ENCODE results near the gene DAP.
"Not testable (repeated sequence)": the region's sequence is repeated elsewhere in the genome, so short reads cannot be mapped to it uniquely, and the experiment has no call there.

The DAP gene

DNA sequence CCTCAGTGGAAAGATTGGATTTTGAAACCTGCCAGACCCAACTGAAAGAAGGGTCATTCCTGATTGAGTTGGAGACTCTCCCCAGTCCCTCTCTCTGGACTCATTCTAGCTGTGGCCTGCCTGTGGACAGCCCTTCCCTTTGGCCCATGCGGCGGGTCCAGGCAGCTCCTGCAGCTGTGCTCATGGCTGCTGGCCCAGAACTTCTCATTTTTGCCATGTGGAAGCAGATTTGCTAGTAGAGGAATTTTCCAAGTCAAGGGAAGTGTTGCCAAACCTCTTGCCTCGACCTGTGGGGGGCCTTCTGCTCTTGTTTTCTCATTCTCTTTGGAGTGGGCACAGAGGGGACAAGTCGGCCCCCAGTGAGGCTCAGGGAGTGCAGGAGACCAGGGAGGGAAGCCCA is 108.0 kb downstream of the DAP start:
- no peak for DNase-seq (ENCODE audit: low read depth)

DNA sequence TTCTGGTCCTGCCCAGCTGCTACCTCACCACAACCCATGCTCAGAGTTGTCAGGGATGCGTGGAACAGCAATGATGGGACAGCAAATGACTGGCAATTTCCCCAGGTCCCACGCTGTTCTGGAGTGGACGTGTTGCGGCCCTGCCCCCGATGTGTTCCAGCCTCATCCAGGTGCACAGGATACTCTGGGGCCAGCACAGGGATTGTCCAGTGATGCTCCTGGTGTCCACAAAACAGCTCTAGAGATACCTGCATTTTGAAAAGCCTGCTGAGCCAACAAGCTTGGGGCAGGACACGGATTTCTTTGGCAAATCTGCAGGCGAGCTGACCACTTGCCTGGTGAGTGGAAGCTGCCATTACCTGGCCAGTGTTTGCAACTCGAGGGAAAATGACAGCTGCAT is 108.4 kb downstream of the DAP start:
- no peak for DNase-seq (ENCODE audit: low read depth)

DNA sequence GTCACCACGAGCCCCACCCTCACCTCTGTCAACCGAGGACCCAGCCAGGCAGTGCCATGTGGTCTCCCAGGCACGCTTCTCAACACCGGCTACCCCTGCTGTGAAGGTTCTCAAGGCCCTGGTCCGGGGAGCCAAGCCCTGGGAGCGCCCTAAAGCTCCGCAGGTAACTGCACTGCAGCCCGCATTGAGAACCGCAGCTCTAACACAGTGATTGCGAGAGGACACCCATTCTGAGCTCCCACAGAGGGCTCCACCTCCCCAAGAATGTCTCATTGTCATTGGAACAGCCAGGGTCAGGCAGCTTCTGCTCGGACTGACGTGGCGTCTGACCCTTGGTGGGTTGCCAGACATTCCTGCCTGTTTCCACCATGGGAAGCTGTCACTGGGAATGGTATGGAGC is 108.9 kb downstream of the DAP start:
- DNase-seq (ENCODE audit: low read depth) = no peak

DNA sequence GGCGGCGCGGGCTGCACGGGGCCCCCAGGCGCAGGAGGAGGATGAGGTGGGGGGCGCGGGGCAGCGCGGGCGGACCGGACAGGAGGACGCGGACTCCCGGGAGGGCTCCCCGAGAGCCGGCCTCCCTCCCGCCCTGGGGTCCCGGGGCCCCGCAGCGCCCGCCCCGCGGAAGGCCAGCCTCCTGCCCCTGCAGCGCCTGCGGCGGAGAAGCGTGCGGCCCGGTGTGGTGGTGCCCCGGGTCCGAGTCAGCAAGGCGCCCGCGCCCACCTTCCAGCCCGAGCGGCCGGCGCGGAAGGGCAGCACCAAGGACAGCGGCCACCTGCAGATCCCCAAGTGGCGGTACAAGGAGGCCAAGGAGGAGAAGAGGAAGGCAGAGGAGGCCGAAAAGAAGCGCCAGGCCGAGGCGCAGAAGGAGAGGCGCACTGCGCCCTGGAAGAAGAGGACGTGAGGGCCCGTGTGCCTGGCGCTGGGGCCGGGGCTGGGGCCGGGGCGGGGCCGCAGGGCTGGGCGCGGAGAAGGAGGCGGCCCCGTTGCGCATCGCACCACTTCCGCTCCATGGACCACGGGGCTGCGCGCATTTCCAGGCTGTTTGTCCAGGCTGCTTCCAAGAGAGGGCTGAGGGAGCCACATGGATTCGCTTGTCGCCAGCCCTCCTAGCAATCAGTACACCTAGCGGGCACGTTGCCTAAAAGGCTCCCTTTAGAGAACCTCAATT is 111.2 kb downstream of the DAP start:
- no peak for DNase-seq (ENCODE audit: low read depth)

DNA sequence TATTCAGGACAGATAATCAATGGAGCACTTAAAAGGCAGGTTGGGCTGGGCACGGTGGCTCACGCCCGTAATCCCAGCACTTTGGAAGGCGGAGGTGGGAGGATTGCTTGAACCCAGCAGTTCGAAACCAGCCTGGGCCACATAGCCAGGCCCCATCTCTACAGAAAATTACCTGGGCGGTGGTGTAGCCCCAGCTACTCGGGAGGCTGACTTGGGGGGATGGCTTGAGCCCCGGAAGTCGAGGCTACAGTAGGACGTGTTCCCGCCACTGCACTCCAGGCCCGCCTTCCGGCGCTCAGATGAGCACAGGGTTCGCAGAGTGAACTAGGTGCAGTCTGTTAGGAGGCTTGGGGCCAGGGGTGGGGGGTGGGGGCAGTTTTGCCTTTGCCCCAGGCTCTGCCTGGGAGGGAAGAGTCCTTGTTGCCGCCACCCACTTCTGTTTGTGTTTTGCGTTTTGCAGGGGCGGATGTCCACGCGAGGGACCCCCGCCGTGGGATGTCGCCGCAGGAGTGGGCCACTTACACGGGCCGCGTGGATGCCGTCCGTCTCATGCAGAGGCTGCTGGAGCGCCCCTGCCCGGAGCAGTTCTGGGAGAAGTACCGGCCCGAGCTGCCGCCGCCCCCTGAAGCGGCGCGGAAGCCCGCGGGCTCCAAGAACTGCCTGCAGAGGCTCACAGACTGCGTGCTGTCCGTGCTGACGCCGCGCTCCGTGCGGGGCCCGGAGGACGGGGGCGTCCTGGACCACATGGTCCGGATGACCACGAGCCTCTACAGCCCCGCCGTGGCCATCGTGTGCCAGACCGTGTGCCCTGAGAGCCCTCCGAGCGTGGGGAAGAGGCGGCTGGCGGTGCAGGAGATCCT is 112.0 kb downstream of the DAP start:
- DNase-seq (ENCODE audit: low read depth) = no peak

DNA sequence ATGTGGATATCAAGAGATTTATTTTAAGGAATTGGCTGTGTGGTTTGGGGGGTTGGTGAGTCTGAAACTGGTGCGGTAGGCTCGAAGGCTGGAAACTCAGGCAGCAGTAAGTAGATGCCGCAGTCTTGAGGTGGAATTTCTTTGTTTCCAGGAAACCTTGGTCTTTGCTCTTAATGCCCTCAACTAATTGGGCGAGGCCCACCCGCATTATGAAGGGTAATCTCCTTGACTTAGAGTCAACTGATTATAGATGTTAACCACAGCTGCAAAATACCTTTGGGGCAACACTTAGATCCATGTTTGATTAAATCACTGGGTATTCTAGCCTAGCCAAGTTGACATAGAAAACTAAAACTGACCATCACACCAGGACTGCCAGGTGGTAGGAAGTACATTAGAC is 113.4 kb downstream of the DAP start:
- DNase-seq (ENCODE audit: low read depth) = no peak

DNA sequence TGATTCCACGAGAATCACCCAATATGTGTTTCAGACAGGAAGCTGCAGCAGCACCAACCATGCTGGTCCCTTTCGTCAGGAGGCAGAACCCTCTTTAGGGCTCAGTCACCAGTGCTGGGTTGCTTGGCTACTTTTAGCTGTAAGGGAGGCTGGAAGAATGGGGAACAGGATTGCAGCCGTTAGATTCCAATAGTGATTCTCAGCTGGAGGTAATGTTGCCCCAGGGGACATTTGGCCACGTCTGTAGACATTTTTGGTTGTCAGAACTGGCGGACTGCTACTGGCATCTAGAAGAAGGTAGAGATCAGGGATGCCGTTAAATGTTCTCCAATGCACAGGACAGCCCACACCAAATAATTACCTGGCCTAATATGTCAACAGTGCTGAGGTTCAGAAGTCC is 115.4 kb downstream of the DAP start:
- no peak for DNase-seq (ENCODE audit: low read depth)

DNA sequence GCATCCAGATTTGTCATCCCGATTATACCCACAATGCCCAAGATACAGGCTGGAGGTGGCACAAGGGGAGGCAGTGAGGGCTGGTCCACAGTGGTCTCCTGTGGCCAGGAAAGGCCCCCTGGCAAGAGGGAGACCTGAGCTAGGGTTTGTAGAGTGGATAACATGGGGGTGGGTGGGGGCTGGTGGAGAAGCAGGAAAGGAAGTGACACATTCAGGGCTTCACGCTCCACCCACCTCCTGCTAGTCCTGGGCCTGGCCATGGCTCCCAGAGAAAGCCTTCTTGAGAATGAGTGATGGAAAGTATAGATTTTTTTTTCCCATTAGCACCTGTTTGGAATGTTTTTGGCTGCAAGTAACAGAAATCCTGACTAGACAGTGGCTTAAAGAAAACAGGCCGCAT is 115.9 kb downstream of the DAP start:
- DNase-seq (ENCODE audit: low read depth) = no peak

DNA sequence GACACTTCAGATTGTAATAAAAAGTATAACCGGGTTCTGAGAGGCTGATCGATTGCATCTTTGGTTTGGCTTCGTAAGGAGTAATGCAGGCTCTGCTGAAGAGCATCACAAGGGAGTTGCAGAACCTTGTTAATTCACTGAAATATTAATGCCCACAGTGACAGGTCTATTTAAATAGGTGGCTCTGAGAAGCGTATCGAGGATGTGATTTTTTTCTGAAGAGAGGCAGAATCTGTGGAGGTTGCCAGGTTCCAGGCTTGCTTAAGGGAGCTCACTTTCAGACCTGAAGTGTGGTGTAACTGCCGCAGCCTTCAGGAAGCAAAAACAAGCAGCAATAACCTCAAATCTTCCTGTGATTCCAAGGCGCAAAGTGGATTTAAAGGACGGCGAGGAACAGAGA is 116.8 kb downstream of the DAP start:
- no peak for DNase-seq (ENCODE audit: low read depth)

DNA sequence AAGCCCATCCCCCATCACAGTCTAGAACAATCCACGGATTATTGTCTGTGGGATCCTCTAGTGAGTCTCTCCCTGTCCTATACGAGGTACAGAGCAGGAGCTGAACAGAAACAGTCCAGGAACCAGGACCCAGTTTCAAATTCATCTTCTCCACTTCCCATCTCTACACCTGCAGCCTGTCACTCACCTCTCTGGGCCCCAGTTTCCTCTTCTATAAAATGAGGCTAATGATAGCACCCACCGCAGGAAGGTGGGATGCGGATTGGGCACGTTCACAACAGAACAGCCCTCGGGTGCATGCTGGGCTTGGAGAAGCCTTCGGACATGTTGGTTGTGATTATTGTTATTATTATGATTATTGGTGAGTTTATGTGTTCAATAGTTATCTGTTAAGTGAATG is 118.7 kb downstream of the DAP start:
- DNase-seq (ENCODE audit: low read depth) = no peak

DNA sequence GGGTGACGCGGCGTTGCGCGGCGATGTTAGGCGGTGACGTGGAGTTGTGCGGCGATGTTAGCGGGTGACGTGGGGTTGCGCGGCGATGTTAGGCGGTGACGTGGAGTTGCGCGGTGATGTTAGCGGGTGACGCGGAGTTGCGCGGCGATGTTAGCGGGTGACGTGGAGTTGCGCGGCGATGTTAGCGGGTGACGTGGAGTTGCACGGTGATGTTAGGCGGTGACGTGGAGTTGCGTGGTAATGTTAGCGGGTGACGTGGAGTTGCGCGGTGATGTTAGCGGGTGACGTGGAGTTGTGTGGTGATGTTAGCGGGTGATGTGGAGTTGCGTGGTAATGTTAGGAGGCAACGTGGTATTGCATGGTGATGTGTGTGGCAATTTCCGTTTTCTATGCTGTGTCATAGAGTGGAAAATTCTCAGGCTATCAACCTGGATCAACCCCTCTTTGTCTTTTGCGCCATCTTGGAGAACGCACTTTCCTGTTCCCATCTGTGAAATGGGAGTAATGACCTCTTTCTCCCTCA is 121.1 kb downstream of the DAP start:
- no peak for DNase-seq (ENCODE audit: low read depth)

DNA sequence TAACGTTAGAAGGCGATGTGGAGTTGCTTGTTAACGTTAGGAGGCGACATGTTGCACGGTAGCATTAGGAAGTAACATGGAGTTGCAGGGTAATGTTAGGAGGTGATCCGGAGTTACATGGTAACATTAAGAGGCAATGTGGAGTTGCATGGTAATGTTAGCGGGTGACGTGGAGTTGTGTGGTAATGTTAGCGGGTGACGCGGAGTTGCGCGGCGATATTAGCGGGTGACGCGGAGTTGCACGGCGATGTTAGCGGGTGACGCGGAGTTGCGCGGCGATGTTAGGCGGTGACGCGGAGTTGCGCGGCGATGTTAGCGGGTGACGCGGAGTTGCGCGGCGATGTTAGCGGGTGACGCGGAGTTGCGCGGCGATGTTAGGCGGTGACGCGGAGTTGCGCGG is 122.3 kb downstream of the DAP start:
- not testable (repeated sequence) for DNase-seq (ENCODE audit: low read depth)

DNA sequence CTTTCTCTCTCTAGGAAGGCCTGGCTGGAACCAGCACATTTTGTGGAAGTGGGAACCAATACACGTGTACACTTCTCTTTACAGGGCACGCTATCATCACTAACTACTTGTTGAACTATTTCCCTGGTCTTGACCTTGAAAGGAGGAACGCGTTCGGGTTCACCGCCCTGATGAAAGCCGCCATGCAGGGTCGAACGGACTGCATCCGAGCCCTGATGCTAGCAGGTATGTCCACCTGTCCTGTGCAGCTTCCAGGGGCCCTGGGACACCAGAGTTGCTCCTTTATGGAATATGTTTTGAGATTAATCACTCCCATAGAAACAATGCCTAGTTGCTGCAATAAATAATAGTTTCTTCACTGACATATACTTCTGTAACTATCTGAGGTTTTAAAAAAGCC is 123.1 kb downstream of the DAP start:
- no peak for DNase-seq (ENCODE audit: low read depth)

DNA sequence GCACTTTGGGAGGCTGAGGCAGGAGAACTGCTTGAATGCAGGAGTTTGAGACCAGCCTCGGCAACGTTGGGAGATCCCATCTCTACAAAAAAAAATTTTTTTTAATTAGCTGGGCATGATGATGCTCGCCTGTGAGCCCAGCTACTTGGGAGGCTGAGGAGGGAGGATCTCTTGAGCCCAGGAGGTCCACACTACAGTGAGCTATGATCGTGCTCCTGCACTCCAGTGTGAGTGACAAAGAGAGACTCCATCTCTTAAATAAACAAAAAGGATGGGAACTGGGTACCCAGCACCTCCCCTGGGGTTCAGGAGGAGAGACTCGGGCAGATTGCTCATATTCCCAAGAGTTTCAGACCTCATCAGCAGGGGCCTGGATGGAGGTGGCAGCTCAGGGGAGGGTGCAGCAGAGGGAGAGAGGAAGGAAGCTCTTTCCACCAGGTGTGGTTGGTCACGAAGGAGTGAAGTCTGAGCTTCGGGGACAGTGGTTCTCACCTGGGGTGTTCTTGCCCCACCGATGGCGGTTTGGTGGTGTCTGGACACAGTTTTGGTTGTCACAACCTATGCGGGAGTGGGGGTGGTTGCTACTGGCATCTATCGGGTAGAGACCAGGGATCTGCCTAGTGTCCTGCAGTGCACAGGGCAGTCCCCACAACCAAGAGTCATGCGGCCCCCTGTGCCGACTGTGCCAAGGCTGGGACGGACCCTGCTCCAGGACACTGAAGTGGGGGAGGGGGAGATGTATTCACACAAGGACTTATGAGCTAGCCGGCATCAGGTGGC is 124.5 kb downstream of the DAP start:
- no peak for DNase-seq (ENCODE audit: low read depth)

DNA sequence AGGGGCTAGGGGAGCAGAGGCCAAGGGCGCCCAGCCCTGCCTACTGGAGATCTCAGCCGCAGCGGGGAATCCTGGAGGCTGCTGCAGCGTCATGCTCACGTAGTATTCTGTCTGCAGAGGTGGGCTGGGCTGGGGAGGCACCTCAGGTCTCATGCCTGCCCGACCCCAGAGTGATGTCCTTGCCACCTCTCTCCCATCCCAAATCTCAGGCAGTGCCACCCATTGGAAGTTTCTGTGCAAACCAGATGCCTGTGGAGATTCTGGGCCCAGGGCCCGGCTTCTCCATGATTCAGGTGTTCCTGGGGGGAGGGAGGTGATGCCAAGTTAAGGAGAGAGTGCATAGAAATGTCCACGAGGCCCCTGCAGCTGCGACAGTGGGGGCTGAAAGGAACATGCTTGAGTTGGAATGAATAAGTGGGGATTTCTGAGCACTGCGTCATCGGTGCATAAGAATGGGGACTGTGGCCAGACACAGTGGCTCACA is 125.1 kb downstream of the DAP start:
- no peak for DNase-seq (ENCODE audit: low read depth)

DNA sequence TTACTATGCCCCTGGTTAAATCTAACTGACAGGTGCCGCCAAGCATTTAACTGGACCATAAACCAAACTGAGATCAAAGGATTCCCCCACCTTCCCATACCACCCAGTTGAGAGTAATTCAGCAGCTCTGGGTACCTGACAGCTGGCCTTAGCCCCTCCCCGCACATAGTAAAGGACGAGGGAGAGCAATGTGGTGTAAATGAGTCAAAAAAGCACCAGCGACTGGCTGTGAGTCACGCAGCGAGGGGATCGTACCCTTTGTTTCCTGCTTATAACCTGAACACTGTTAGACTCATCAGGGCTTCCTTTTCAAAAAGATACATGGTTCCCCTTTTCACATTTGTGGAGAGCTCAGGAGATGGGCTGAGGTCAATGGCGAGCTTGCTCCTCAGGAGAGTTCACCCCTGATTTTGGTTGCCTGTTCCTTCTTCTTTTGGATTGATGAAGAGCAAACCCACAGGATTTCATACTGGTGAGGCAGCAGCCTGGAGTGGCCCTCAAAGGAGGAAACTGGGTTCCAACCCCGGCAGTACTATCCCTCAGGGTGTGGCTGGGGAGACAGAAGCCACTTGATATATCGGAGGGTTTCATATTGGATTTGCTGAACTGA is 125.7 kb downstream of the DAP start:
- DNase-seq (ENCODE audit: low read depth) = peak; percentile 29

DNA sequence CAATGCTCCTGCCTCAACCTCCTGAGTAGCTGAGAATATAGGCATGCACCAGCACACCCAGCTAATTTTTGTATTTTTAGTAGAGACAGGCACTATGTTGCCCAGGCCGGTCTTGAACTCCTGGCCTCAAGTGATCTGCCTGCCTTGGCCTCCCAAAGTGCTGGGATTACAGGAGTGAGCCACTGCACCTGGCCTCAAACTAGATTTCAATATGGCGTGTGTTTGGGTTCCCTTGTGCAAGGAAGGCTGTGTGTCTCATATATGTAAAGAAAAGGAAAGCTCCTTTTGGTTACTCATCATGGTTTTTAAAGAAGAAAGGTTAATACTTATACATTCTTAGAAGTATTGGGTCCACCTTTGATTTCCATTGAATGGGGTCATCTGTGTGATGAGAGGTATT is 126.5 kb downstream of the DAP start:
- DNase-seq (ENCODE audit: low read depth) = no peak

DNA sequence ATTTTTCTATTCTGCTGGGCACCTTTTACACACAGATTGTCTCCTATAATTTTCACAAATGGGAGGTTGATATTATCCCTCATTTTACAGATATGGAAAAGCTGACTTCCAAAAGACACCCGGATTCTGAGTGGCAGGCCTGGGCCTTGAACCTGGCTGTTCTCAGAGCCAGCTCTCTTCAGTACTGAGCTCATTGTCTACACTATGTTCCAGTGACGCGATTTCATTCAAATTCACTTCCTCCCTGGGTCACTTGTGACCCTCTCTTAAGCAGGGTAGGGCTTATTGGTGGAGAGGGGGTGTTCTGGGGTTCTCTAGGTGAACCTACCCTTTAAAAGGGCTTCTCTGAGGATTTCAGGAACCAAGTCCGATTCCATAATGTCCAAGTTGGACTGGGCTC is 127.0 kb downstream of the DAP start:
- DNase-seq (ENCODE audit: low read depth) = no peak

DNA sequence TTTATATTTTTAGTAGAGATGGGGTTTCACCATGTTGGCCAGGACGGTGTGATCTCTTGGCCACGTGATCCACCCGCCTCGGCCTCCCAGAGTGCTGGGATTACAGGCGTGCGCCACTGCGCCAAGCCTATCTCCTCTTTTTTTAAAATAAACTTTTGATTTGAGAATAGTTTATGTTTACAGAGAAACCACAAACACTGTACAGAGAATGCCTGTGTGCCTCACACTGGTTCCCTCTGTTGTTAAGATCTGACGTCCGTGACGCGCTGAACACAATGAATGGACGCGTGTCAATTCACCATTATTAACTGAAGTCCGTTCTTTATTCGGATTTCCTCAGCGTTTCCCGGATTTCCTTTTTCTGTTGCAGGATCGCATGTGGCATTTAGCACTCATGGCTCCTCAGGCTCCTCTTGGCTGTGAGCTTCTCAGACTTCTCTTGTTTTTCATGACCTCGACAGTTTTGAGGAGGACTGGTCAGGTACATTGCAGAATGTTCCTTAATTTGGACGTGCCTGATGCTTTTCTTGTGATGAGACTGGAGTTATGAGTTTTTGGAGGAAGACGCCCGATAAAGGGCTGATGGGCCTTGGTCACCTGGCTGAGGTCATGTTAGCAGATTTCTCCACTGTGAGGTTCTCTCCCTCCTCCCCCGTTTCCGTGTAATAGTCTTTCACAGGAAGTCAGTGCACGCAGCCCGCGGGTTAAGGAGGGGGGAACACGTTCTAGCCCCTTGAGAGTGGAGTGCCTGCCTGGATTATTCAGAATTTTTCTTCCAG is 127.6 kb downstream of the DAP start:
- DNase-seq (ENCODE audit: low read depth) = no peak

DNA sequence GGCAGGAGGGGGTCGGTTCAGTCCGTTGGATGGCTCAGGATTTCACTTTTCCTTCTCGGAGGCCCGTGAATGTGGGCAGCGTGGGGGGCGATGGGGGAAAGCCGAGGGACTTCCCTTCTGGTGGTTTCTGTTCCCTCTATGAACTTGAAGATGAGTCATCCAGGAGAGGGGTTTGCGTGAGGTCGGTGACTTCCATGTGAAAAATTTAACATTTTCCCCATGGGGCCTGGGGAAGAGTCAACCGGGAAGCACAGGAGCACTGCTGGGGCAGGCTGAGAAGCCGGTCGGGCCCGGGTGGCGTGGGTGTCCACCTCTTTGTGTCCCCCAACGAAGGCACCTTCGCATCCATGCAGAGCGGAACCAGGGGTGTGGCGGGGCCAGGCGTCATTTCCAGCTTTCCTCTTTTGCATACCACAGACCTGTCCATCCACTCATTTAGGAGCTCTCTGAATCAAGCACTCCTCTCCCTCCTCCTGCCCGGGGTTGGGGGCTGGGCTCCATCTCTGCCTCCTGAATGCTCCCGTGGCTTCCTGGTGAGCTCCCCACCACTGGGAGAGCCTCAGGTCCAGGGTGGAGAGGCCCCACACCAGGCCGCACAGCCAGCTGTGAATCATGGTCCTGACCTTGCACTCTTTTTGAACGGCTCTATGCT is 128.8 kb downstream of the DAP start:
- DNase-seq (ENCODE audit: low read depth) = peak; percentile 5
